Bronchial epithelial cell (primary cell): Measurements from ENCODE around the gene KNOP1. TPM values are rescaled to one million over a fixed set of nuclear protein-coding genes. Genes with fewer than 3 reads are reported as not detected.

Source experiments
- DNase-seq: peaks from one replicate; pipeline ENCODE4 v3.0.0-alpha.2; 2010; ENCODE audit warnings: low read depth
- FAIRE-seq: peaks from 2 replicates; lab custom pipeline; 2011; peaks lifted over from hg19 to GRCh38; lab: Jason Lieb, UNC
- H3K27me3 ChIP-seq: 2 replicates; pipeline ENCODE4 v1.5.1; 2011; ENCODE audit warnings: low read length; ENCODE audit not compliant: control insufficient read depth, insufficient read depth
- H3K36me3 ChIP-seq: 2 replicates; pipeline ENCODE4 v1.5.1; 2011; ENCODE audit warnings: low read length; ENCODE audit not compliant: control insufficient read depth, insufficient read depth
- H3K4me3 ChIP-seq: 2 replicates; pipeline ENCODE4 v1.5.1; 2011; ENCODE audit warnings: mild to moderate bottlenecking, low read depth, low read length, control low read depth
- total RNA-seq: library from RNA; depleted of rRNA; stranded (reverse); fragments of >200 nt; gene quantifications from 2 replicates; pipeline ENCODE4 v1.2.1, GENCODE V29; 2014
- TF ChIP-seq, protein P1 (sequence below): IDR thresholded peaks from 2 replicates; pipeline ENCODE4 v1.5.1; 2011; ENCODE audit warnings: mild to moderate bottlenecking, moderate library complexity, low read length, control low read depth, inconsistent platforms; ENCODE audit not compliant: insufficient read depth, severe bottlenecking

Gene KNOP1
- total RNA-seq, 1 donor from 2014 or later = 15.0 TPM

DNA sequence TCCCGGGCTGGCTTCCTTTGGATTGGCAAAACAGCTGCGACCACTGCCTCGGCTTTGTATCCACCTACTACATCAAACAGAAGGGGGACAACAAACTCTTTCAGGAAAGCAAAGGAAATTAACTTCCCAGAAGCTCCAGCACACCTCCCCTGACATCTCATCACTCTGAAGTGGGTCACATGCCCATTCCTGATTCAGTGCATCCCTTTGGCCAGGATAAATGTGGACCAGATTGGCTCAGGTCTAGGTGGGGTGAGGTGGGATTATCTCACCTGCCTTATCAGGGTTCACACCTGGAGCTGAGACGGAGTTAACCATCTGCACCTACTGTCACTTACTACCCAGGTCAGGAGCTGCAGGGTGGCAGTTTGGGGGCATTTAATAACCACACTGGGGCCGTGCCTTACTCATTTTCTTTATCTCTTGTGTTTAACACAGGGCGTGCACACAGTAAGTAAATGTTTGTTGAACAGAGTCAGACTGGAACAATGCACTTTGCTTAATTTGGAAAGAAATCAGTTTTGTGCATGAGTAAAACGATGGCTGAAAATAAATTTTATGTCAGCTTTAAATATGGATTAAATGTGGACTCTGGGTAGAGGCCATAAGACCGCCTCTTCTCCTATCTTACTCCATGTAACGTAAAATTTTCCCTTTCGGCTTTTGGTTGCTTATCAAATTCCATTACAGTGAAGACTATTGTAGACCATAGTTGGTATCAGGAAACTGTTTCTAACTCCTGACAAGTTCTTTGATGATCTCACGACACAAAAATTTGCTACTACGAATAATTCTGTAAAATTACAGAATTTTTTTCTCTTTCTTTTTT lies 36.0 kb upstream of the KNOP1 start:
- no peaks in the 10 kb centered on the region for H3K36me3 ChIP-seq
- DNase-seq = peak; percentile 63
- TF ChIP-seq, protein P1, sequence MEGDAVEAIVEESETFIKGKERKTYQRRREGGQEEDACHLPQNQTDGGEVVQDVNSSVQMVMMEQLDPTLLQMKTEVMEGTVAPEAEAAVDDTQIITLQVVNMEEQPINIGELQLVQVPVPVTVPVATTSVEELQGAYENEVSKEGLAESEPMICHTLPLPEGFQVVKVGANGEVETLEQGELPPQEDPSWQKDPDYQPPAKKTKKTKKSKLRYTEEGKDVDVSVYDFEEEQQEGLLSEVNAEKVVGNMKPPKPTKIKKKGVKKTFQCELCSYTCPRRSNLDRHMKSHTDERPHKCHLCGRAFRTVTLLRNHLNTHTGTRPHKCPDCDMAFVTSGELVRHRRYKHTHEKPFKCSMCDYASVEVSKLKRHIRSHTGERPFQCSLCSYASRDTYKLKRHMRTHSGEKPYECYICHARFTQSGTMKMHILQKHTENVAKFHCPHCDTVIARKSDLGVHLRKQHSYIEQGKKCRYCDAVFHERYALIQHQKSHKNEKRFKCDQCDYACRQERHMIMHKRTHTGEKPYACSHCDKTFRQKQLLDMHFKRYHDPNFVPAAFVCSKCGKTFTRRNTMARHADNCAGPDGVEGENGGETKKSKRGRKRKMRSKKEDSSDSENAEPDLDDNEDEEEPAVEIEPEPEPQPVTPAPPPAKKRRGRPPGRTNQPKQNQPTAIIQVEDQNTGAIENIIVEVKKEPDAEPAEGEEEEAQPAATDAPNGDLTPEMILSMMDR = no peak
- FAIRE-seq = no peak
- H3K4me3 ChIP-seq = no peak overlapping the region
- H3K27me3 ChIP-seq = no peaks in the 10 kb centered on the region

DNA sequence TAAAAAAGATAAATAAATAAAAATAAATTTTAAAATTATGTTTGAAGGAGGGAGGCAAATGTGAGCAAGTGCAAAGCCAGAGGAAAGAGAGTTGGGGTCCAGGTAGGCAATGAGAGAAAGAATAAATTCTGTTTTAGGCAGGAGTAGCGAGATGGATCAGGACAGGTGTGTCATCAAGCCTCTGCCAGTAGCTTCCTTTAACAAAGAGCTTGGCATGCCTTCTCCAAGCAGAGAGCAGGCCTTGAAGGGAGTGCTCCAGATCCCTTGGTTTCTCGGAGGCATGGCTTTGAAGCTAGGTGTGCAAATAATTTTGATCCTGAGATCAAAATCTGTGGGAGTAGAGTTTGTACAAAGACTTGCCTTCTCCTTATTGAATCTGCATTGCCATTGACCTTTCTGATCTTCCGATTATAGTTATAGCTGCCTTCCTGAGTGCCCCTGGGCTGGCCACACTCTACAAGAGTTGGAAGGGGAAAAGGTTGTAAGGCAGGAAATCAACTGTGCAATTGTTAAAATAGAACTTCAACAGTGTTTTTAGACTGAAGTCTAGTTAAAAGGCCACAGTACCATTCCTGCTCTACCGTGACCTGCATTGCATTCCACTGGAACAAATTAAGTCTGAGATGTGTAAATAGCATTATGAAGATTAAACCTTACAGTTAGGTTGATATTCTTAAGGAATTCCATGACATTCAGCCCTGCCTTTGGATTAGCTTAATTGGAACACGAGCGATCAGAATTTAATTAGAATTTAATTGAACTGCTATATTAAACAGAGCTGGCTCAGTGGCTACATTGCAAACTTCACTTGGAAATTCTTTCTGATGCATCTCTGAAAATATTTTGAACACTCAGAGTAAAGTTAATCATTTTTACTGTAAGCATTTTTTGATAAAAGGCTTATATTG lies 33.7 kb upstream of the KNOP1 start:
- TF ChIP-seq, protein P1 = no peak
- Histone ChIP-seq H3K4me3 (no peak overlapping the region), H3K27me3 (no peaks in the 10 kb centered on the region), H3K36me3 (no peaks in the 10 kb centered on the region)
- FAIRE-seq (no peak), DNase-seq (no peak)

DNA sequence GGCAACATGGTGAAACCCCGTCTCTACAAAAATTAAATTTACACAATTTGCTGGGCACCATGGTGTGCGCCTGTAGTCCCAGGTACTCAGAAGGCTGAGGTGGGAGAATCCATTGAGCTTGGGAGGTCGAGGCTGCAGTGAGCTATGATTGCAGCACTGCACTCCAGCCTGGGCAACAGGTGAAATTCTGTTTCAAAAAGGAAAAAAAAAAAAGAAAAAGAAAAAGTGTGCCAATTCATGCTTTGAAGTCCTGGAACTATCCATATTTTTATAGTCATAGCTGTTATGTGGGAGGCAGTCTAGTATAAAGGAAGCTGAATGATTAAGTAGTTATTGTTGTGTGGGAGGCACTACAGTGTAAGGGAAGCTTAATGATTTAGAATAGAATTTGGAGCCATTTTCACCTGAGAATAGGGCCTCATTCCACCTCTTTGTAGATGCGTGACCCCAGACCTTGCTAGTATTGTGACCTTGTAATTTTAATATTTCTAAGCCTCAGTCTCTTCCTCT lies 31.6 kb upstream of the KNOP1 start:
- TF ChIP-seq, protein P1 = no peak
- Histone ChIP-seq H3K4me3 (no peak overlapping the region), H3K36me3 (no peaks in the 10 kb centered on the region), H3K27me3 (no peaks in the 10 kb centered on the region)
- FAIRE-seq (no peak), DNase-seq (no peak)

DNA sequence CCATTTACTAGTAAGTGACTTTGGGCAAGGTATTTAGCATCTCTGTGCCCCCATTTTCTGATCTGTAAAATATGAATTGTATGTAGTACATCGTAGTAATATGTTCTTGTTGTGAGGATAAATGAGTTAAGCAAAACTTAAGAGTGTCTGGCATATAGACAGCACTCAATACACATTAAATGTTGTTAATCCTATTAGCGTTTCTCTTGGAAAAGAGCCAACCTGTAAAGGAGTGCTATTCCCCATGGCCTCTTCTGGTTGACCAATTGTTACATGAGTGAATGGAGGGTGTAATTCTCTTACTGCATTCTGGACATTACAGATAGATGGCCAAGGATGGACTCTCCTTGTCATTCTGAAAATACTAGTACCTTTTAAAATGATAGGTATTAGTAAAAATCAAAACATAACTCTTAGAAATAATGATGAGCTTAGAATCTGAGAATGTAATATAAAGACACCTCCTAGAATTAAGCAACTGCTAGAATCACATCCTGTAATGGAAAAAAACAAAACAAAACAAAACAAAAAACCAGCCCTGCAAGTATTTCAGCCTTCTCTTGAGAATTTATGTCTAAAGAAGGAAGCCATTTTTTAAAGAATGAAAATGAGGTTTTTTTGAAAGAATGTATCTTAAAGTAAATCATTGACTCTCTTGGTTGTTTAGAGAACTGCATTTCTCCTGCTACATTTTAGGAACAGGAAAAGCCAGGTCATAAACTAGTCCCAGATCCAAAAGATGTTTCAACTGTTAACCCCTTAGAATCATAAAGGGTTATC lies 30.6 kb upstream of the KNOP1 start:
- DNase-seq = peak; percentile 60

DNA sequence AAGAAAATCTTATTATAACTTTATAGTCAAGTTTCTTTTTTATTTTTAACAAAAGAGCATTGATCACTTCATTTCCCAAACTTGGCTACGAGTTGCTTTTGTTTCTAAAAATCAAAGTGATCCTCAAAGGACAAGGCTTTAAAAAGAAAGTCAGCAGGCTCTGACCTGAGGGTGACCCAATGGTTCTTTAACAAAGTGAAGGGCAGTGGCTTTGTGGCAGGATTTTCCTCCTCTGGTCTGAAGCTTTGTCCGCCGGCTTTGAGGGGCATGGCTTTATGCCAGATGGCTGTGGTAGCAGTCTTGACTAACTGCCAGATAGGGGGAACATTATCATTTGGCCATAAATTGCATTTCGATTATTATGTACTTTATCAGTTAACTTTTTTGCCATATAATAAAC lies 28.5 kb upstream of the KNOP1 start:
- no peak for FAIRE-seq
- Histone ChIP-seq H3K36me3 (no peaks in the 10 kb centered on the region), H3K27me3 (no peaks in the 10 kb centered on the region), H3K4me3 (no peak overlapping the region)
- TF ChIP-seq, protein P1 = no peak
- no peak for DNase-seq

More for the DNA sequence above, 30.6 kb upstream of the KNOP1 start:
- Histone ChIP-seq H3K4me3 (no peak overlapping the region), H3K27me3 (no peaks in the 10 kb centered on the region), H3K36me3 (no peaks in the 10 kb centered on the region)
- TF ChIP-seq, protein P1 = no peak
- no peak for FAIRE-seq
